Fibroblast of lung (primary cell): Measurements from ENCODE around the gene AKAP13. TPM values are rescaled to one million over a fixed set of nuclear protein-coding genes. Genes with fewer than 3 reads are reported as not detected.

ENCODE experiments used
- DNase-seq, 2 donors: peaks; one replicate each; pipeline versions ENCODE4 v3.0.0 to v3.0.0-alpha.2; 2010; ENCODE audit warnings: low read depth in 2 of 2
- H2AFZ ChIP-seq: 2 replicates; pipeline ENCODE4 v1.5.1; 2012; ENCODE audit warnings: low read length, control low read depth, inconsistent platforms
- H3K27ac ChIP-seq: 2 replicates; pipeline ENCODE4 v1.5.1; 2011; ENCODE audit warnings: low read length, control low read depth; ENCODE audit not compliant: insufficient read depth
- H3K27me3 ChIP-seq: 2 replicates; pipeline ENCODE4 v1.5.1; 2011; ENCODE audit warnings: mild to moderate bottlenecking, low read length; ENCODE audit not compliant: control insufficient read depth, insufficient read depth
- H3K36me3 ChIP-seq: 2 replicates; pipeline ENCODE4 v1.5.1; 2011; ENCODE audit warnings: low read length; ENCODE audit not compliant: control insufficient read depth, insufficient read depth
- H3K4me1 ChIP-seq: 2 replicates; pipeline ENCODE4 v1.5.1; 2011; ENCODE audit warnings: low read length; ENCODE audit not compliant: control insufficient read depth, insufficient read depth; ENCODE audit errors: extremely low read depth
- H3K4me2 ChIP-seq: 2 replicates; pipeline ENCODE4 v1.5.1; 2011; ENCODE audit warnings: low read length, control low read depth; ENCODE audit not compliant: insufficient read depth; ENCODE audit errors: extremely low read depth
- H3K4me3 ChIP-seq, 4 experiments: fragments of 200-600 bp in 1 of 4; sonication (generic) in 1 of 4; replicated peaks in 1 of 4; 2 replicates each; pipeline ENCODE4 v1.5.1; 2011 to 2016; ENCODE audit warnings: low read length in 4 of 4, low read depth in 3 of 4, mild to moderate bottlenecking in 3 of 4, control low read depth in 2 of 4, inconsistent platforms in 1 of 4, mixed read lengths in 1 of 4; ENCODE audit not compliant: insufficient read depth in 1 of 4; ENCODE audit errors: control extremely low read depth in 1 of 4
- H3K79me2 ChIP-seq: 2 replicates; pipeline ENCODE4 v1.5.1; 2012; ENCODE audit warnings: mild to moderate bottlenecking, low read length, inconsistent platforms; ENCODE audit not compliant: control insufficient read depth, insufficient read depth
- H3K9ac ChIP-seq: 2 replicates; pipeline ENCODE4 v1.5.1; 2011; ENCODE audit warnings: mild to moderate bottlenecking, low read length, control low read depth; ENCODE audit not compliant: insufficient read depth
- H3K9me3 ChIP-seq: 2 replicates; pipeline ENCODE4 v1.5.1; 2012; ENCODE audit warnings: low read depth, low read length; ENCODE audit not compliant: control insufficient read depth, insufficient read depth
- H4K20me1 ChIP-seq: 2 replicates; pipeline ENCODE4 v1.5.1; 2011; ENCODE audit warnings: low read length; ENCODE audit not compliant: control insufficient read depth, insufficient read depth; ENCODE audit errors: extremely low read depth
- EZH2 ChIP-seq: IDR thresholded peaks from 2 replicates; pipeline ENCODE4 v1.5.1; 2012; ENCODE audit warnings: low read length, control low read depth, mild to moderate bottlenecking; ENCODE audit errors: missing control alignments
- polyA plus RNA-seq, 2 donors: library from polyadenylated mRNA; depleted of rRNA in 1 of 2; stranded (reverse) in 1 of 2; unstranded in 1 of 2; fragments of >200 nt; gene quantifications; 2 replicates each; pipeline ENCODE4 v1.2.1, GENCODE V29; 2011 to 2012; ENCODE audit warnings: missing spikeins in 1 of 2
- total RNA-seq: library from RNA; depleted of rRNA; stranded (reverse); fragments of >200 nt; gene quantifications from 2 replicates; pipeline ENCODE4 v1.2.1, GENCODE V29; 2014
- TF ChIP-seq, protein P1 (sequence below), 2 donors: IDR thresholded peaks in 1 of 2; conservative IDR thresholded peaks in 1 of 2; 1 replicate in 1 of 2; 2 replicates in 1 of 2; pipeline ENCODE4 v1.5.1; 2011 to 2012; ENCODE audit warnings: low read length in 2 of 2, control low read depth in 1 of 2, inconsistent platforms in 1 of 2, low read depth in 1 of 2, mild to moderate bottlenecking in 1 of 2

AKAP13 gene
- total and polyA plus RNA-seq, 2 donors (not counting 1 experiment from before 2014, with no cell fraction given) = 8.3 to 68.4 TPM

DNA sequence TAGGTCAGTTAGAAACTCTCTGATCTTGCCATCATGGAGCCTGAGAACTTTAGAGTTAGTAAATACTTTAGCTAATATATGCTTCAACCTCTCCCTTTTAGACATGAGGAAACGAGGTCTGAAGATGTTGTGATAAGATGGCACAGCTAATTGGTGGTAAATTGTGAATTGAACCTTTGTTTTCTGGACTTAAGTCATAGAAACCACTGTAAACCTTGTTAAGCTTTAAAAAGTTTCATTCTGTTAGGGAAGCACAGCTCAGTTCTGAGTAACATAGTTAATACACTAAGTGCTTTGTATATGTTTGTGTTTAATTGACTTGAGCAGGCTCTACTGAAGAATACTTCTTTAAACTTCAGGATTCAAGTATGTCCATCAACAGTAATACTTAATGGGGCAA is 108.6 kb downstream of the AKAP13 start:
- H3K4me2 ChIP-seq = no peak overlapping the region
- TF ChIP-seq, protein P1, sequence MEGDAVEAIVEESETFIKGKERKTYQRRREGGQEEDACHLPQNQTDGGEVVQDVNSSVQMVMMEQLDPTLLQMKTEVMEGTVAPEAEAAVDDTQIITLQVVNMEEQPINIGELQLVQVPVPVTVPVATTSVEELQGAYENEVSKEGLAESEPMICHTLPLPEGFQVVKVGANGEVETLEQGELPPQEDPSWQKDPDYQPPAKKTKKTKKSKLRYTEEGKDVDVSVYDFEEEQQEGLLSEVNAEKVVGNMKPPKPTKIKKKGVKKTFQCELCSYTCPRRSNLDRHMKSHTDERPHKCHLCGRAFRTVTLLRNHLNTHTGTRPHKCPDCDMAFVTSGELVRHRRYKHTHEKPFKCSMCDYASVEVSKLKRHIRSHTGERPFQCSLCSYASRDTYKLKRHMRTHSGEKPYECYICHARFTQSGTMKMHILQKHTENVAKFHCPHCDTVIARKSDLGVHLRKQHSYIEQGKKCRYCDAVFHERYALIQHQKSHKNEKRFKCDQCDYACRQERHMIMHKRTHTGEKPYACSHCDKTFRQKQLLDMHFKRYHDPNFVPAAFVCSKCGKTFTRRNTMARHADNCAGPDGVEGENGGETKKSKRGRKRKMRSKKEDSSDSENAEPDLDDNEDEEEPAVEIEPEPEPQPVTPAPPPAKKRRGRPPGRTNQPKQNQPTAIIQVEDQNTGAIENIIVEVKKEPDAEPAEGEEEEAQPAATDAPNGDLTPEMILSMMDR (conservative IDR thresholded peaks at IDR 0.05 in 1 of 2, IDR thresholded peaks at IDR 0.05 in 1 of 2; ENCODE audit: low read depth in 1 of 2, low read length in 2 of 2) = no peak
- TF ChIP-seq EZH2 = no peak
- peaks cover under 1% of the 10 kb centered on the region for H3K4me1 ChIP-seq
- H3K27me3 ChIP-seq = no peaks in the 10 kb centered on the region
- no peak overlapping the region for H2AFZ ChIP-seq
- H4K20me1 ChIP-seq = no peaks in the 10 kb centered on the region
- H3K27ac ChIP-seq = no peak overlapping the region
- H3K4me3 ChIP-seq = no peak overlapping the region
- peaks cover 12% of the 10 kb centered on the region for H3K79me2 ChIP-seq
- H3K9ac ChIP-seq = no peak overlapping the region
- no peaks in the 10 kb centered on the region for H3K36me3 ChIP-seq
- H3K9me3 ChIP-seq = no peaks in the 10 kb centered on the region
- no peak for DNase-seq

DNA sequence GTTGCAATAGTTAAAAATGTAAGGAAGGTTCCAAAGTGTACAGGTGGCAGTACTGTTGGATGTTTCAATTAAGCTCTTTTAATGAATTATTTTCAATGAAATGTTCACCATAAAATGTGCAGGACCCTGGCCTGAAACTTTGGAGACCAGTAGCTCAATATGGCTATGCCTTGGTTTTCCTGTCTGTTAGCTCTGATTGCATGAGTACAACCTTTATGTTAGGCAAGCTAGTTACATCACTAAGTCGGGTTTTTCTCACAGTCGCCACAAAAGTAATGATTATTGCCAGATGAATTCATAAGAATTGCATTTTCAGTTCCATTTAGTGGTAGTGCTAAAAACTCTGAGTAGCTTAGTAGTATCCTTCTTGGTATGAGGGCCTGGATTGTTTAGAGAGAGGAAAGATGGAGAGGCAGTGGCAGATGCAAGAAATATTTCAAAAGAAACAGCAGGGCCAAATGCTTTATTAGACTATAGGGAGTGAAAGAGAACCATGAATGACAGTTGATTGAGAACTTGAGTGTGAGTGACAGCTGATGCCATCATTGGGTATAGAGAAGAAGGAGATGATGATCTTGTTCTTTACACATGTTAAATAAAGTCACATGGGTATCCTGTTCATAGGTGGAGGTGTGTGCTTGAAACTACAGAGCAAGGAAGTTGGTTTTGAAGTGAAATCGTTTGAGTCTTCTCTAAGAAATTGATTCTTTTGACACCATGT is 109.5 kb downstream of the AKAP13 start:
- no peak for DNase-seq

DNA sequence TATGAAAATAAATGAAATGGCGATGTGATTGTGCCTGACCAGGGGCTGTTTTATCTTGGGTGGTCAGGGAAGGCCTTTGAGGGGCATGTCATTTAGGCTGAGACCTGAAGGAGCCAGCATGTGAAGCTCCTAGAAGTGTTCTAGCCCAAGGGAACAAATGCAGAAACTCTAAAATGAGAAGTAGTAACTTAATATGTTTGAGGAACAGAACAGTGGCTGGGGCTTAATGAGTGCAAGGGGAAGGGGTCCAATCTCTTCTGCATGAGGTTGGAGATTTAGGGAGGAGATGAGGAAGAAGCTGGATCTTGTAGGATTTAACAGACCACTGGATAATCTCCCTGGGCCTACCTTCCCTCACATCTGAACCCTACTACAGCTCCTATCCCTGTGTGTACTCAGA is 110.5 kb downstream of the AKAP13 start:
- TF ChIP-seq EZH2 = no peak
- TF ChIP-seq, protein P1 (conservative IDR thresholded peaks at IDR 0.05 in 1 of 2, IDR thresholded peaks at IDR 0.05 in 1 of 2; ENCODE audit: low read depth in 1 of 2, low read length in 2 of 2) = no peak

More for the DNA sequence above, 109.5 kb downstream of the AKAP13 start:
- peaks cover 7% of the 10 kb centered on the region for H3K79me2 ChIP-seq
- H3K9ac ChIP-seq = no peak overlapping the region
- H3K27ac ChIP-seq = no peak overlapping the region
- H3K27me3 ChIP-seq = no peaks in the 10 kb centered on the region
- H4K20me1 ChIP-seq = no peaks in the 10 kb centered on the region
- H3K9me3 ChIP-seq = no peaks in the 10 kb centered on the region
- TF ChIP-seq, protein P1 (conservative IDR thresholded peaks at IDR 0.05 in 1 of 2, IDR thresholded peaks at IDR 0.05 in 1 of 2; ENCODE audit: low read depth in 1 of 2, low read length in 2 of 2) = no peak
- TF ChIP-seq EZH2 = no peak
- H3K4me2 ChIP-seq = no peak overlapping the region
- peaks cover 4% of the 10 kb centered on the region for H3K4me1 ChIP-seq
- H2AFZ ChIP-seq = no peak overlapping the region
- H3K4me3 ChIP-seq = no peak overlapping the region
- H3K36me3 ChIP-seq = no peaks in the 10 kb centered on the region

More for the DNA sequence above, 110.5 kb downstream of the AKAP13 start:
- Histone ChIP-seq H3K9ac (no peak overlapping the region), H3K4me3 (no peak overlapping the region), H4K20me1 (no peaks in the 10 kb centered on the region), H3K4me2 (no peak overlapping the region), H3K27ac (no peak overlapping the region), H3K4me1 (peaks cover 4% of the 10 kb centered on the region), H3K27me3 (no peaks in the 10 kb centered on the region), H3K9me3 (no peaks in the 10 kb centered on the region), H3K79me2 (peaks cover 7% of the 10 kb centered on the region), H2AFZ (no peak overlapping the region), H3K36me3 (no peaks in the 10 kb centered on the region)
- no peak for DNase-seq
